NT2/D1 (cell line): ENCODE data around the gene WWTR1.

Experiments used
- DNase-seq: peaks from one replicate; pipeline ENCODE4 v3.0.0-alpha.2; 2011; ENCODE audit warnings: low read depth, low spot score
- H3K27me3 ChIP-seq: 2 replicates; pipeline ENCODE4 v1.6.0; 2011; ENCODE audit warnings: mild to moderate bottlenecking; ENCODE audit not compliant: insufficient read length, insufficient read depth
- H3K36me3 ChIP-seq: 2 replicates; pipeline ENCODE4 v1.6.1; 2011; ENCODE audit warnings: mild to moderate bottlenecking, low read length, mixed read lengths; ENCODE audit not compliant: insufficient read depth, insufficient read length
- H3K4me1 ChIP-seq: 2 replicates; pipeline ENCODE4 v1.5.1; 2011; ENCODE audit not compliant: insufficient read depth, insufficient read length
- H3K4me3 ChIP-seq: 2 replicates; pipeline ENCODE4 v1.5.1; 2011; ENCODE audit warnings: low read depth; ENCODE audit not compliant: insufficient read length
- H3K9ac ChIP-seq: 2 replicates; pipeline ENCODE4 v1.6.0; 2011; ENCODE audit warnings: low read depth; ENCODE audit not compliant: insufficient read length
- H3K9me3 ChIP-seq: 2 replicates; pipeline ENCODE4 v1.5.1; 2011; ENCODE audit warnings: mild to moderate bottlenecking, low read length; ENCODE audit not compliant: insufficient read depth
- SUZ12 ChIP-seq: IDR thresholded peaks from 2 replicates; pipeline ENCODE4 v1.6.1; 2011; ENCODE audit not compliant: insufficient read length, insufficient read depth; ENCODE audit errors: extremely low read depth
- YY1 ChIP-seq: IDR thresholded peaks from 2 replicates; pipeline ENCODE4 v1.6.1; 2011; ENCODE audit not compliant: insufficient read length, insufficient read depth
- ZNF274 ChIP-seq: IDR thresholded peaks from 2 replicates; pipeline ENCODE4 v1.6.1; 2011; ENCODE audit warnings: mild to moderate bottlenecking, low read depth, low read length

The WWTR1 gene

GRCh38 chr3:149502438-149502837, 155.4 kb downstream of the WWTR1 start:
- Histone ChIP-seq H3K9ac (no peak overlapping the region), H3K27me3 (no peaks in the 10 kb centered on the region), H3K4me3 (no peak overlapping the region), H3K4me1 (no peaks in the 10 kb centered on the region), H3K9me3 (no peaks in the 10 kb centered on the region), H3K36me3 (no peaks in the 10 kb centered on the region)
- TF ChIP-seq ZNF274 (no peak), SUZ12 (no peak), YY1 (no peak)
- no peak for DNase-seq

- H3K4me1 ChIP-seq, result no peaks in the 10 kb centered on the region
- no peak overlapping the region for H3K9ac ChIP-seq
- H3K36me3 ChIP-seq, result no peaks in the 10 kb centered on the region
- DNase-seq, result no peak
- H3K4me3 ChIP-seq, result no peak overlapping the region
- H3K27me3 ChIP-seq, result no peaks in the 10 kb centered on the region
- TF ChIP-seq SUZ12 (no peak), YY1 (no peak), ZNF274 (no peak)
- H3K9me3 ChIP-seq, result no peaks in the 10 kb centered on the region
These were observed 156.3 kb downstream of the WWTR1 start for GRCh38 chr3:149501524-149501923.

GRCh38 chr3:149497966-149498670, 159.7 kb downstream of the WWTR1 start:
- Histone ChIP-seq H3K4me1 (peaks cover 5% of the 10 kb centered on the region), H3K4me3 (no peak overlapping the region), H3K27me3 (no peaks in the 10 kb centered on the region), H3K9me3 (no peaks in the 10 kb centered on the region), H3K9ac (no peak overlapping the region), H3K36me3 (no peaks in the 10 kb centered on the region)
- no peak for DNase-seq
- TF ChIP-seq SUZ12, result no peak
- no peak for TF ChIP-seq ZNF274
- TF ChIP-seq YY1, result no peak

GRCh38 chr3:149496891-149497290, 160.9 kb downstream of the WWTR1 start:
- H3K4me1 ChIP-seq, result peaks cover 5% of the 10 kb centered on the region
- H3K9ac ChIP-seq, result no peak overlapping the region
- no peak overlapping the region for H3K4me3 ChIP-seq
- TF ChIP-seq SUZ12 (no peak), YY1 (no peak), ZNF274 (no peak)
- DNase-seq, result no peak
- no peaks in the 10 kb centered on the region for H3K36me3 ChIP-seq
- no peaks in the 10 kb centered on the region for H3K9me3 ChIP-seq
- H3K27me3 ChIP-seq, result no peaks in the 10 kb centered on the region

- TF ChIP-seq SUZ12 (no peak), ZNF274 (no peak), YY1 (no peak)
- H3K36me3 ChIP-seq, result no peaks in the 10 kb centered on the region
- H3K4me1 ChIP-seq, result peaks cover 5% of the 10 kb centered on the region
- 0 out of 2 replicates have a peak, but pooled peaks cover 2% of the 10 kb centered on the region for H3K9me3 ChIP-seq
- no peak overlapping the region for H3K4me3 ChIP-seq
- no peak overlapping the region for H3K9ac ChIP-seq
- DNase-seq, result no peak
- H3K27me3 ChIP-seq, result no peaks in the 10 kb centered on the region
These were observed 162.2 kb downstream of the WWTR1 start for GRCh38 chr3:149495581-149496125.

- TF ChIP-seq YY1 (no peak), SUZ12 (no peak), ZNF274 (no peak)
- H3K4me1 ChIP-seq, result peaks cover 5% of the 10 kb centered on the region
- no peaks in the 10 kb centered on the region for H3K27me3 ChIP-seq
- no peak overlapping the region for H3K9ac ChIP-seq
- no peak overlapping the region for H3K4me3 ChIP-seq
- DNase-seq, result no peak
- no peaks in the 10 kb centered on the region for H3K36me3 ChIP-seq
- 0 out of 2 replicates have a peak, but pooled peaks cover 7% of the 10 kb centered on the region for H3K9me3 ChIP-seq
These were observed 162.9 kb downstream of the WWTR1 start for GRCh38 chr3:149494759-149495580.

- no peaks in the 10 kb centered on the region for H3K27me3 ChIP-seq
- peak overlapping the region; percentile 11 for H3K9ac ChIP-seq
- H3K36me3 ChIP-seq, result no peaks in the 10 kb centered on the region
- H3K4me1 ChIP-seq, result peaks cover 5% of the 10 kb centered on the region
- peak; percentile 76 for DNase-seq
- H3K4me3 ChIP-seq, result no peak overlapping the region
- no peak for TF ChIP-seq YY1
- no peak for TF ChIP-seq SUZ12
- no peak for TF ChIP-seq ZNF274
- 0 out of 2 replicates have a peak, but pooled peaks cover 7% of the 10 kb centered on the region for H3K9me3 ChIP-seq
These were observed 163.6 kb downstream of the WWTR1 start for GRCh38 chr3:149494022-149494758.
